ENCODE data around the gene NIT2. TPM values are rescaled to one million over a fixed set of nuclear protein-coding genes. Genes with fewer than 3 reads are reported as not detected.
"Not testable (repeated sequence)": the region's sequence is repeated elsewhere in the genome, so short reads cannot be mapped to it uniquely, and the experiment has no call there.

NIT2 gene
- total RNA-seq, 2 experiments from 2014 or later = 36.8 to 38.8 TPM

DNA sequence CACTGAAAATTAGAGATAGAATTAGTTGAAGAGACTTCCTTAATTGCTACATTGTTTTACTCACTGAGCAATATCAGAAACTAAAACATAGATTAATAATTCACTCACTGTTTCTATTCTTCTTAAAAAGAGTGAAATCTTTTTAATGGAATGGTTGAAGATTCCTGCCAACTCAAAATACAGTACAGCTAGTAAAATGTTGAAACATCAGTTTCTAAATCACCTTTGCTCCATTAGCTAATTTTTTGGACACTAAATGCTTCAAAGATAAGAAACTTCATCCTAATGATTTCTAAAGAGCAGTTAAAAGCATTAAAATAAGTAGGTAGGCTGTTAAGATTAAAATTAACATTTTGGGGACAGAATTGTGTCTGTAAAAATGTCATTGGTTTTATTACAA is 10.5 kb upstream of the NIT2 start:
- ChIA-PET CTCF (no interaction called here), POLR2A (no interaction called here)
- Mint-ChIP-seq H3K9me3 (peaks cover 3% of the 10 kb centered on the region), H3K27me3 (no peaks in the 10 kb centered on the region), H3K27ac (no peak overlapping the region), H3K4me3 (no peak overlapping the region), H3K4me1 (no peaks in the 10 kb centered on the region), H3K36me3 (ENCODE audit: low read depth) (peaks cover 17% of the 10 kb centered on the region)
- DNase-seq = no peak

DNA sequence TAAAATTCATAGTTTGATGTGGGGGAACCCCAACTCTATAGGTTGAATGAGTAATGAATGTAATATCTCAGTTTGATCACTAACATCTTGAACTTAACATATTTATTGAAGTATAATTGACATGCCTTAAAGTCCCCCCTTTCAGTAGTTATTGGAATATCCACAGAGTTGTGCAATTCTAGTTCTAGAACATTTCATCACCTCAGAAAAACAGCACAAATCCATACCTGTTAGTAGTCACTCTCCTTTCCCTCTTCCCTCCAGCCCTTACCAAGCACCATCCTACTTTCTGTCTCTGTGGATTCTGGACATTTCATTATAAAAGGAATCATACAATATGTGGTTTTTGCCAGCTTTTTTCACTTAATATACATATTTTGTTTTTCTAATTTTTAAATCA is 8.7 kb upstream of the NIT2 start:
- Mint-ChIP-seq H3K27ac (no peak overlapping the region), H3K4me1 (no peaks in the 10 kb centered on the region), H3K36me3 (ENCODE audit: low read depth) (peaks cover 12% of the 10 kb centered on the region), H3K27me3 (no peaks in the 10 kb centered on the region), H3K4me3 (no peak overlapping the region), H3K9me3 (peaks cover 3% of the 10 kb centered on the region)
- POLR2A ChIA-PET = no interaction called here
- DNase-seq = no peak
- CTCF ChIA-PET = no interaction called here

DNA sequence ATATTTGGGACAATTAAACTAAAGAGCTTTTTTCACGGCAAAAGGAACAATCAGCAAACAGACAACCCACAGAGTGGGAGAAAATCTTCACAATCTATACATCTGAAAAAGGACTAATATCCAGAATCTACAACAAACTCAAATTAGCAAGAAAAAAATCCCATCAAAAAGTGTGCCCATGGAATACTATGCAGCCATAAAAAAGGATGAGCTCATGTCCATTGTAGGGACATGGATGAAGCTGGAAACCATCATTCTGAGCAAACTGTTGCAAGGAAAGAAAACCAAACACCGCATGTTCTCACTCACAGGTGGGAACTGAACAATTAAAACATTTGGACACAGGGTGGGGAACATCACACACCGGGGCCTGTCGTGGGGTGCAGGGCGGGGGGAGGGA is 7.2 kb upstream of the NIT2 start:
- H3K27ac Mint-ChIP-seq, H3K4me3 Mint-ChIP-seq, H3K27me3 Mint-ChIP-seq, H3K4me1 Mint-ChIP-seq, DNase-seq, H3K9me3 Mint-ChIP-seq, POLR2A ChIA-PET: not testable (repeated sequence)
- CTCF ChIA-PET = interaction anchor here (0.7 kb wide), 1 partner anchor 481 kb away, joined by 3 read pairs; no protein-coding TSS in a partner anchor
- peaks cover 12% of the 10 kb centered on the region for H3K36me3 Mint-ChIP-seq (ENCODE audit: low read depth)

DNA sequence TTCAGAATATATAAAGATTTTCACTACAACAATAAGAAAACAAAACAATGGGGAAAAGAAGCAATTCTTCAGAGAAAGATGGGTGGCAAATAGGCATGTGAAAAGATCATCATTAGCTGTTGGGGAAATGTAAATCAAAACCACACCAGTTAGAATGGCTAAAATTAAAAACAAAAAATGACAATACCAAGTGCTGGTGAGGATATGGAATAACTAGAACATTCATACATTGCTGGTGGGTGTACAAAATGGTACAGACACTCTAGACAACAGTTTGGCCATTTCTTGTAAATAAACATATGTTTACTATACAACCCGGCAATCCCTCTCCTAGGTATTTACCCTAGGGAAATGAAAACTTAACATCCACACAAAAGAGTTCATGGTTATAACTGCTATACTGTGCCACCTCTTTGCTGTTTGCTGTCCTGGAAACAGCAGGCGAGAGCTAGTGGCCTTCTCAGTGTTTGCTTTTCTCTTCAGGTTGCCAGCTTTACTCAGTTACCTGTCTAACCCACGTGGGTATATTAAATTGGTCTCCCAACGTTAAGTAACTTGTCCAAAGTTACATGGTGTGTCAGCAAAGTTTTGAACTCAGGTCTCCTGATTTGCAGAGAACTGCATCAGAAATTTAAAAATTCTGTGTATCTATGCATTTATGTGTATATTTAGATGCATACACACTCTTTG is 4.6 kb upstream of the NIT2 start:
- no peak overlapping the region for H3K27ac Mint-ChIP-seq
- ChIA-PET POLR2A (no interaction called here), CTCF (interaction anchor here (0.6 kb wide), 1 partner anchor 9 kb away, joined by 3 read pairs; no protein-coding TSS in a partner anchor)
- H3K4me3 Mint-ChIP-seq = no peak overlapping the region
- H3K4me1 Mint-ChIP-seq = peaks cover 9% of the 10 kb centered on the region
- H3K9me3 Mint-ChIP-seq = peaks cover 3% of the 10 kb centered on the region
- no peaks in the 10 kb centered on the region for H3K27me3 Mint-ChIP-seq
- no peak for DNase-seq
- H3K36me3 Mint-ChIP-seq (ENCODE audit: low read depth) = peaks cover 12% of the 10 kb centered on the region

DNA sequence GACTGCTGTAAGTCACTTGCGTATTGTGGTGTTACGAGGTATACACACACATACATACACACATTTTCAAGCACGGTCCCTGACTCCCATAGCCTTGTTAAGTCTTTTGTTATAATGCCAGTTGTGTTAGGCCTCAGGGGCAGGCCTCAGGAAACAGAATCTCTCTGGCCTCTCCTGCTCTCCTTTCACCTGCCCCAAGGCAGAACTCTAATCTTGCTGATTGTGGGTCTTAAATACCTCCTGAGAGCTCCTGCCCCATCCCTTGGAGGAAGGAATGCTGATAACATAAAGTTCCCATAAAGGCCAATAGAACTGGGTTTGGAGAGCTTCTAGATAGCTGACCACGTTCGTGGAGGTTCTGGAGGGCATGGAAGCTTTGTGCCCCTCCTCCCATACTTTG is 3.9 kb upstream of the NIT2 start:
- CTCF ChIA-PET = no interaction called here
- peaks cover 12% of the 10 kb centered on the region for H3K36me3 Mint-ChIP-seq (ENCODE audit: low read depth)

DNA sequence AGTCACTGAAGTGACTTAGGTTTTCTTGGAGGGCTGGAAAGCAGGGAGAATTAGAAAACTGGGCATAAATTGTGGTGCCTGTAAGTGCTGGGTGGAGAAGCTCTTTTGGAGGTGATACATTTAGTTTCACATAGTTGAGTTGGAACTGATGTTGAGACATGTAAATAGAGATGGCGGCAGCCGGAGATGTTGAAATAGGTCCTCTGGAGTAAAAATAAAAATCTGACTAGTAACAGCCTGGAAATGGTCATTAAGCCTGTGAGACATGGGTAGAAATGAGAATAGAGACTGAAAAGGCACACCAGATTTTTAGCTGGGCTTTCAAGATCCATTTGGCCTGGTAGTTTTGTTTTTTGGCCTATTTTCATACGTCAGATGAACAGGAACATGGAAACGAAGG is 2.9 kb upstream of the NIT2 start:
- no peak for DNase-seq
- Mint-ChIP-seq H3K27ac (no peak overlapping the region), H3K27me3 (no peaks in the 10 kb centered on the region), H3K4me3 (no peak overlapping the region), H3K36me3 (ENCODE audit: low read depth) (peaks cover 11% of the 10 kb centered on the region), H3K4me1 (peaks cover 23% of the 10 kb centered on the region), H3K9me3 (peaks cover 2% of the 10 kb centered on the region)
- ChIA-PET CTCF (no interaction called here), POLR2A (interaction anchor here (2.7 kb wide), 1 partner anchor 70 kb away, joined by 13 read pairs; the partner anchor contains the start of genes LNP1 and TOMM70)

More for the DNA sequence above, 3.9 kb upstream of the NIT2 start:
- Mint-ChIP-seq H3K4me1 (peaks cover 16% of the 10 kb centered on the region), H3K4me3 (no peak overlapping the region), H3K9me3 (peaks cover 3% of the 10 kb centered on the region), H3K27me3 (no peaks in the 10 kb centered on the region), H3K27ac (no peak overlapping the region)
- DNase-seq = no peak
- POLR2A ChIA-PET = interaction anchor here (2.7 kb wide), 1 partner anchor 71 kb away, joined by 13 read pairs; the partner anchor contains the start of genes LNP1 and TOMM70

DNA sequence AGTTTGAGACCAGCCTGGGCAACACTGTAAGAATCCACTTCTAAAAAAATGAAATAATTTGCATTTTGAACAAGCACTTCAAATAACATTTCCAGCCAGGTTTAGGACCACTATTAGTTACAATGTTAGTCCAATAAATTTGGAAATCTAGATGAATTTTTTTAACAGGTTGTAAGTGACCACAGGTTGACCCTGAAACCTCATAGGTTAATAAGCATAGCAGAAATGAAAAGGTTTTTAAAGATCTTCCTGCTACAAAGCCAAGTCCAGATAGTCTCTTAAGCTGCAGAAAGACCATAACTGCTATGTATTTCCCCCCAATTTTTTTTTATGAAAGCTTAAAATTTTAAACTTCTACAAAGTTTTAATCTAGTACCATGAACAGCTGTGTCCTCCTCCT is 1.5 kb upstream of the NIT2 start:
- H3K27me3 Mint-ChIP-seq = no peaks in the 10 kb centered on the region
- no peak overlapping the region for H3K27ac Mint-ChIP-seq
- no peak for DNase-seq
- no peaks in the 10 kb centered on the region for H3K36me3 Mint-ChIP-seq (ENCODE audit: low read depth)
- H3K4me1 Mint-ChIP-seq = peaks cover 23% of the 10 kb centered on the region
- ChIA-PET POLR2A (interaction anchor here (2.7 kb wide), 1 partner anchor 69 kb away, joined by 13 read pairs; the partner anchor contains the start of genes LNP1 and TOMM70), CTCF (interaction anchor here (0.5 to 1.8 kb wide), 3 partner anchors 10 to 507 kb away, joined by 3 to 5 read pairs (median 4); no protein-coding TSS in a partner anchor)
- no peak overlapping the region for H3K4me3 Mint-ChIP-seq
- H3K9me3 Mint-ChIP-seq = no peaks in the 10 kb centered on the region

DNA sequence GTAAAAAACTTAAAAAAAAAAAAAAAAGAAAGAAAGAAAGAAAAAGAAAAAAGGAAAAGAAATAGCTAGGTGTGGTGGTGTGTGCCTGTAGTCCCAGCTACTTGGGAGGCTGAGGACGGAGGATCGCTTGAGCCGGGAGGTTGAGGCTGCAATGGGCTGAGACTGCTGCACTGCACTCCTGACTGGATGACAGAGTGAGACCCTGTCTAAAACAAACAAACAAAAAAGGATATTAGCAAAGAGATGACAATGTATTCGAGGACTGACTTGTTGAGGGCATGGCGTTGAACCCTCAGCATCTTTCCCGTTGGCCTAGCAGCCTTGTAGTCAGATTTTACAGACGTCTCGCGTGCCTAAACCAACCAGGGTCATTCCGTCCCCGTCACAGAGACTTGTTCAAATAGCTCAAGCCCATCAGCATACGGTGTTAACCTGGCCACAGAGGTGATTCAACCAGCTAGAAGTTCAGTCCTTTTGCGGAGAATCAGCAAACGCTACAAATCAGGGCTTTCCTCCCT is 528 bp upstream of the NIT2 start:
- Mint-ChIP-seq H3K4me1 (peaks cover 23% of the 10 kb centered on the region), H3K36me3 (ENCODE audit: low read depth) (peaks cover 4% of the 10 kb centered on the region), H3K27ac (peak overlapping the region; percentile 36), H3K27me3 (no peaks in the 10 kb centered on the region), H3K9me3 (no peaks in the 10 kb centered on the region), H3K4me3 (peak overlapping the region; percentile 76)
- no peak for DNase-seq
- CTCF ChIA-PET = interaction anchor here (0.7 to 1.8 kb wide), 5 partner anchors 9 to 508 kb away, joined by 3 to 5 read pairs (median 4); partner anchors contain the start of genes LNP1 and TOMM70
- POLR2A ChIA-PET = interaction anchor here (0.7 to 3.7 kb wide), 6 partner anchors 10 to 68 kb away, joined by 3 to 44 read pairs (median 3); partner anchors contain the start of genes LNP1 and TOMM70

DNA sequence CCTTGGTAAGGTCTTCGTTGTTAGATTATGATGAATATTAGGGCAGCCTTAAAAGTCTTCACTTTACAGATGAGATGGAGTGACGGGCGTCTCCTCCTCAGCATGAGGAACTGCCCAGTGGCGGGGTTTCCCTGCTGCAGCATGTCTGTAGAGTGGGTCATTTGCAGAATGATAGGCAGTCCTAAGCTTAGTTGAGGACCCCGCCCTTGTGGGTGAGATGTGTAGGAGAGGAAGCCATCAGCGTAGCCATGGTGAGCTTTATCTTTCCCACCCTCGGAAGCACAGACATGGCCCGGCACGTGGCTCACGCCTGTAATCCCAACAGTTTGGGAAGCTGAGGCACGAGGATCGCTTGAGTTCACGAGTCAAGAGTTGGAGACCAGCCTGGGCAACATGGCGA is 877 bp downstream of the NIT2 start:
- POLR2A ChIA-PET = interaction anchor here (0.7 to 3.7 kb wide), 8 partner anchors 8 to 374 kb away, joined by 3 to 44 read pairs (median 3); partner anchors contain the start of genes LNP1, TFG and TOMM70
- Mint-ChIP-seq H3K4me1 (peaks cover 23% of the 10 kb centered on the region), H3K9me3 (no peaks in the 10 kb centered on the region), H3K27me3 (no peaks in the 10 kb centered on the region), H3K36me3 (ENCODE audit: low read depth) (peaks cover 11% of the 10 kb centered on the region), H3K27ac (peak overlapping the region; percentile 84), H3K4me3 (peak overlapping the region; percentile 88)
- DNase-seq = no peak
- CTCF ChIA-PET = interaction anchor here (0.7 to 1.7 kb wide), 5 partner anchors 9 to 504 kb away, joined by 3 to 8 read pairs (median 4); partner anchors contain the start of genes LNP1 and TOMM70

DNA sequence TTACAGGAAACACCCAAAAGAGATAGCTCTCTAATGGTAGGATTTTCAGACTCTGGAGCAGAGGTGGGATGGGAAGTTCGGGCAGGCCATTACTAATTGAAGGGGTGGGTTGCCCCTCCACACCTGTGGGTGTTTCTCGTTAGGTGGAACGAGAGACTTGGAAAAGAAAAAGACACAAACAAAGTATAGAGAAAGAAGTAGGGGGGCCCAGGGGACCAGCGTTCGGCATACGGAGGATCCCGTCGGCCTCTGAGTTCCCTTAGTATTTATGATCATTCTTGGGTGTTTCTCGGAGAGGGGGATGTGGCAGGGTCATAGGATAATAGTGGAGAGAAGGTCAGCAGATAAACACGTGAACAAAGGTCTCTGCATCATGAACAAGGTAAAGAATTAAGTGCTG is 1.7 kb downstream of the NIT2 start:
- not testable (repeated sequence) for H3K27me3 Mint-ChIP-seq, H3K27ac Mint-ChIP-seq, DNase-seq, H3K9me3 Mint-ChIP-seq
- ChIA-PET CTCF (interaction anchor here (1.0 to 1.6 kb wide), 2 partner anchors 8 to 20 kb away, joined by 3 to 8 read pairs; no protein-coding TSS in a partner anchor), POLR2A (interaction anchor here (1.4 to 3.7 kb wide), 2 partner anchors 10 to 65 kb away, joined by 8 to 44 read pairs; partner anchors contain the start of genes LNP1 and TOMM70)
- Mint-ChIP-seq H3K4me1 (peaks cover 23% of the 10 kb centered on the region), H3K4me3 (peak overlapping the region; percentile 88), H3K36me3 (ENCODE audit: low read depth) (peaks cover 17% of the 10 kb centered on the region)

DNA sequence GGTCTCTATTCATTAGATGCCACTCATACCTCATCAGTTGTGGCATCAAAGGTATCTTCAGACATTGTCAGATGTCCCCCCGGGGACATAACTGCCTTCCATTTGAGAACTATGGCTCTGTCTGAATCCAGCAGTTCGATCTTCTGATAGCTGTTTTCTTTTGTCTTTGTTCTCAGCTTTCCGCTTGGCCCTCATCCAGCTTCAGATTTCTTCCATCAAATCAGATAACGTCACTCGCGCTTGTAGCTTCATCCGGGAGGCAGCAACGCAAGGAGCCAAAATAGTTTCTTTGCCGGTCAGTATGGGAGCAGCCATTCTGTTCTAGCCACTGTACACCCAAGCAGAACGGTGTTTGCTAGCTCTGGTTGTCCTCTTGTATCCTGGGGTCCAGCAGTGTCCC is 4.4 kb downstream of the NIT2 start:
- Mint-ChIP-seq H3K9me3 (no peaks in the 10 kb centered on the region), H3K36me3 (ENCODE audit: low read depth) (peaks cover 34% of the 10 kb centered on the region), H3K27ac (no peak overlapping the region), H3K4me1 (peaks cover 32% of the 10 kb centered on the region), H3K27me3 (no peaks in the 10 kb centered on the region), H3K4me3 (no peak overlapping the region)
- no peak for DNase-seq
- ChIA-PET POLR2A (interaction anchor here (0.6 to 2.7 kb wide), 2 partner anchors 16 to 62 kb away, joined by 3 to 11 read pairs; partner anchors contain the start of genes LNP1 and TOMM70), CTCF (interaction anchor here (0.5 to 2.0 kb wide), 3 partner anchors 9 to 22 kb away, joined by 3 to 6 read pairs (median 3); no protein-coding TSS in a partner anchor)

DNA sequence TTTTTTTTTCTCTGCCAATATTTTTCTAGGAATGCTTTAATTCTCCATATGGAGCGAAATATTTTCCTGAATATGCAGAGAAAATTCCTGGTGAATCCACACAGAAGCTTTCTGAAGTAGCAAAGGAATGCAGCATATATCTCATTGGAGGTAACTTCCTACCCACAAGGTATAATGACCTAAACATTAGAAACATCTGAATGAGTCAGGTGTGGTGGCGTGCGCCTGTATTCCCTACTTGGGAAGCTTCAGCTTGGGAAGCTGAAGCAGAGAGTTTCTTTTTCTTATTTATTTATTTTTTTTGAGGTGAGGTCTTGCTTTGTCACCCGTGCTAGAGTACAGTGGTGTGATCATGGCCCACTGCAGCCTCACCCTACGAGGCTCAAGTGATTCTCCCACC is 5.2 kb downstream of the NIT2 start:
- POLR2A ChIA-PET = interaction anchor here (2.7 kb wide), 1 partner anchor 16 kb away, joined by 11 read pairs; no protein-coding TSS in a partner anchor
- Mint-ChIP-seq H3K36me3 (ENCODE audit: low read depth) (peaks cover 41% of the 10 kb centered on the region), H3K27ac (no peak overlapping the region), H3K27me3 (no peaks in the 10 kb centered on the region), H3K4me3 (no peak overlapping the region), H3K4me1 (peaks cover 29% of the 10 kb centered on the region), H3K9me3 (no peaks in the 10 kb centered on the region)
- no peak for DNase-seq
- CTCF ChIA-PET = interaction anchor here (2.0 kb wide), 1 partner anchor 17 kb away, joined by 6 read pairs; no protein-coding TSS in a partner anchor

DNA sequence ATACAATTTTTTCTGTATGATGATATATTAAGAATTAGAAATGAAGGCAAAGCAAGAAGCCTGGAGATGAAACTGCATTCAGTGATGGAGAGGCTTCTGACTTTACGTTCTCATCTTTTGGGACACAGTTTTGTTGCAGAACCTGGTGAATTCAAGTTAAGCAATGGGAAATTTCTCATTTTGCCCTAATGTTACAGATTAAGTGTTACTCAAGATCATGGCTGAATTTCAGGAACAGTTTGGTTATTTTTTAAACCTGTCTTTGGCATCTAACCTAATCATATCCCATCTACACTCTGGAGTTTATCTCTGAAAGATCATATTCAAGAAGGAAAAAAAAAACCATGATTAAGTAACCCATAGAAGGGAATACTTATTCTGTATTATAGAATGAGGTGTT is 6.0 kb downstream of the NIT2 start:
- H3K27me3 Mint-ChIP-seq = no peaks in the 10 kb centered on the region
- POLR2A ChIA-PET = interaction anchor here (2.7 kb wide), 1 partner anchor 15 kb away, joined by 11 read pairs; no protein-coding TSS in a partner anchor
- no peaks in the 10 kb centered on the region for H3K9me3 Mint-ChIP-seq
- CTCF ChIA-PET = no interaction called here
- no peak overlapping the region for H3K4me3 Mint-ChIP-seq
- DNase-seq = no peak
- peaks cover 45% of the 10 kb centered on the region for H3K36me3 Mint-ChIP-seq (ENCODE audit: low read depth)
- peaks cover 23% of the 10 kb centered on the region for H3K4me1 Mint-ChIP-seq
- H3K27ac Mint-ChIP-seq = no peak overlapping the region
